HCT116 (cell line): ENCODE measurements around the gene IFT122. TPM values are rescaled to one million over a fixed set of nuclear protein-coding genes. Genes with fewer than 3 reads are reported as not detected.

Source experiments
- ATAC-seq: fragments of 200-7000 bp; cut with Tn5 transposase; 2 replicates; pipeline ENCODE4 v1.9.1; 2020; ENCODE audit warnings: mild to moderate bottlenecking, moderate library complexity
- BruUV-seq: library from RNA; stranded (reverse); fragments of 400-500 nt; replicated peaks from 2 replicates; lab custom pipeline; 2021; lab: Mats Ljungman, UMichigan
- CTCF ChIA-PET: fragments of 300-600 bp; sonication (Branson Sonifier 250); formaldehyde crosslinking; loops from one replicate; lab custom pipeline; 2021; ENCODE audit warnings: antibody characterized with exemption; lab: Charles Lee
- POLR2A ChIA-PET: fragments of 300-600, 350-600 bp; sonication (Branson Sonifier 250); formaldehyde crosslinking; loops from one replicate; lab custom pipeline; 2021; ENCODE audit warnings: antibody characterized with exemption; lab: Charles Lee
- RAD21 ChIA-PET, 2 experiments: fragments of 300-600 bp; sonication (Branson Sonifier 250); formaldehyde crosslinking; loops; one replicate each; lab custom pipeline; 2023; ENCODE audit warnings: low total read pairs in 2 of 2; ENCODE audit not compliant: uncharacterized antibody in 2 of 2, unreplicated experiment in 2 of 2, low non-redundant PET in 1 of 2; lab: Charles Lee
- DNase-seq: peaks from one replicate; pipeline ENCODE4 v3.0.0-alpha.2; 2010; ENCODE audit warnings: low read depth, low spot score
- H2AFZ ChIP-seq: fragments of 200-600 bp; shearing (Covaris generic), sonication (generic); 2 replicates; pipeline ENCODE4 v1.6.1; 2017; ENCODE audit warnings: low read depth, mixed run types, mixed read lengths, antibody characterized with exemption, low read length; ENCODE audit not compliant: poor library complexity, severe bottlenecking
- H3K27ac ChIP-seq: 2 replicates; pipeline ENCODE4 v1.5.1; 2012; ENCODE audit warnings: low read depth, low read length
- H3K27me3 ChIP-seq: fragments of 200-600 bp; sonication (generic); 2 replicates; pipeline ENCODE4 v1.6.1; 2016; ENCODE audit warnings: mixed run types, low read length, mixed read lengths; ENCODE audit not compliant: insufficient read depth
- H3K36me3 ChIP-seq, 2 experiments: fragments of 200-500 bp in 1 of 2; fragments of 200-600 bp in 1 of 2; sonication (Bioruptor generic) in 1 of 2; sonication (generic) in 1 of 2; 2 replicates each; pipeline versions ENCODE4 v1.5.1 to v1.6.1; 2014 to 2016; ENCODE audit warnings: low read length in 2 of 2, inconsistent platforms in 1 of 2, mixed read lengths in 1 of 2, mixed run types in 1 of 2; ENCODE audit not compliant: insufficient read depth in 2 of 2, control insufficient read depth in 1 of 2
- H3K4me1 ChIP-seq, 2 experiments: fragments of 200-600 bp in 1 of 2; sonication (generic) in 1 of 2; 2 replicates each; pipeline versions ENCODE4 v1.5.1 to v1.6.1; 2012 to 2017; ENCODE audit warnings: low read length in 2 of 2, inconsistent platforms in 1 of 2, mild to moderate bottlenecking in 1 of 2, mixed read lengths in 1 of 2, mixed run types in 1 of 2, moderate library complexity in 1 of 2; ENCODE audit not compliant: insufficient read depth in 2 of 2, control insufficient read depth in 1 of 2
- H3K4me2 ChIP-seq: fragments of 200-600 bp; sonication (generic); 2 replicates; pipeline ENCODE4 v1.6.1; 2017; ENCODE audit warnings: mixed run types, low read length, mixed read lengths
- H3K4me3 ChIP-seq, 2 experiments: fragments of 200-600 bp in 1 of 2; sonication (generic) in 1 of 2; replicated peaks in 1 of 2; 2 replicates each; pipeline ENCODE4 v1.5.1; 2011 to 2016; ENCODE audit warnings: low read length in 2 of 2, control low read depth in 1 of 2, low read depth in 1 of 2, mild to moderate bottlenecking in 1 of 2, mixed read lengths in 1 of 2, mixed run types in 1 of 2
- H3K79me2 ChIP-seq: fragments of 200-600 bp; sonication (generic); 2 replicates; pipeline ENCODE4 v1.6.1; 2017; ENCODE audit warnings: mild to moderate bottlenecking, mixed run types, low read length, moderate library complexity, mixed read lengths; ENCODE audit not compliant: insufficient read depth
- H3K9ac ChIP-seq: fragments of 200-600 bp; sonication (generic); 2 replicates; pipeline ENCODE4 v1.6.1; 2016; ENCODE audit warnings: low read length, mixed read lengths
- H3K9me2 ChIP-seq: fragments of 200-600 bp; sonication (generic), shearing (Covaris generic); 2 replicates; pipeline ENCODE4 v1.6.1; 2017; ENCODE audit warnings: mixed run types, mild to moderate bottlenecking, moderate library complexity; ENCODE audit not compliant: insufficient read depth
- H3K9me3 ChIP-seq, 2 experiments: fragments of 200-500 bp in 1 of 2; fragments of 200-600 bp in 1 of 2; sonication (Bioruptor generic) in 1 of 2; sonication (generic) in 1 of 2; 2 replicates each; pipeline ENCODE4 v1.6.1; 2014 to 2017; ENCODE audit warnings: low read length in 2 of 2, mixed read lengths in 2 of 2, inconsistent platforms in 1 of 2, low read depth in 1 of 2, mild to moderate bottlenecking in 1 of 2, mixed run types in 1 of 2, moderate library complexity in 1 of 2; ENCODE audit not compliant: control insufficient read depth in 1 of 2, insufficient read depth in 1 of 2
- H4K20me1 ChIP-seq: fragments of 200-600 bp; sonication (generic), shearing (Covaris generic); 2 replicates; pipeline ENCODE4 v1.6.1; 2017; ENCODE audit warnings: mixed run types, mild to moderate bottlenecking, moderate library complexity; ENCODE audit not compliant: insufficient read depth
- EZH2 ChIP-seq: fragments of 200-600 bp; sonication (generic); IDR thresholded peaks from 2 replicates; pipeline ENCODE4 v1.6.1; 2017; ENCODE audit warnings: antibody characterized with exemption, mixed run types
- EZH2phosphoT487 ChIP-seq: fragments of 200-600 bp; IDR thresholded peaks from 2 replicates; pipeline ENCODE4 v1.6.1; 2018; ENCODE audit warnings: antibody characterized with exemption, borderline replicate concordance
- JUND ChIP-seq: IDR thresholded peaks from 2 replicates; pipeline ENCODE4 v1.6.1; 2012
- MAX ChIP-seq: IDR thresholded peaks from 2 replicates; pipeline ENCODE4 v1.6.1; 2012
- POLR2A ChIP-seq: IDR thresholded peaks from 2 replicates; pipeline ENCODE4 v1.7.0; 2011; ENCODE audit warnings: borderline replicate concordance; ENCODE audit not compliant: insufficient read depth, insufficient read length; ENCODE audit errors: extremely low read depth
- RAD21 ChIP-seq: IDR thresholded peaks from 2 replicates; pipeline ENCODE4 v1.6.1; 2012; ENCODE audit warnings: low read depth, mild to moderate bottlenecking
- REST ChIP-seq: IDR thresholded peaks from 2 replicates; pipeline ENCODE4 v1.6.1; 2012; ENCODE audit warnings: low read depth
- SIN3A ChIP-seq: IDR thresholded peaks from 2 replicates; pipeline ENCODE4 v1.6.1; 2012; ENCODE audit warnings: low read depth
- SRF ChIP-seq: IDR thresholded peaks from 2 replicates; pipeline ENCODE4 v1.6.1; 2012; ENCODE audit warnings: low read depth
- TCF7L2 ChIP-seq: IDR thresholded peaks from 2 replicates; pipeline ENCODE4 v1.7.0; 2011; ENCODE audit warnings: borderline replicate concordance, inconsistent platforms; ENCODE audit not compliant: insufficient read depth, insufficient read length; ENCODE audit errors: extremely low read depth
- ZBTB33 ChIP-seq: IDR thresholded peaks from 2 replicates; pipeline ENCODE4 v1.6.1; 2011; ENCODE audit warnings: mild to moderate bottlenecking, low read length, moderate library complexity; ENCODE audit not compliant: insufficient replicate concordance; ENCODE audit errors: extremely low read depth
- ZNF274 ChIP-seq: fragments of 200-500 bp; sonication (Bioruptor generic); IDR thresholded peaks from 2 replicates; pipeline ENCODE4 v1.6.1; 2014; ENCODE audit warnings: mild to moderate bottlenecking, low read depth, low read length, inconsistent platforms
- intact Hi-C: fragments of 100-400 bp; cut with micrococcal nuclease; formaldehyde crosslinking; loops from 2 replicates; pipeline ENCODE4 v1.10.0; 2022
- total RNA-seq: library from RNA; stranded (reverse); gene quantifications from one replicate; pipeline ENCODE4 v1.2.1, GENCODE V29; 2021; ENCODE audit not compliant: unreplicated experiment

IFT122 gene
- total RNA-seq, 1 experiment from 2014 or later, result 21.4 TPM

GRCh38 chr3:129413687-129414506 lies 26.1 kb upstream of the IFT122 start:
- no peaks in the 10 kb centered on the region for H3K9me3 ChIP-seq
- no peak overlapping the region for H3K4me2 ChIP-seq
- DNase-seq (no peak), ATAC-seq (no peak)
- no peaks in the 10 kb centered on the region for H3K36me3 ChIP-seq
- no peaks in the 10 kb centered on the region for H3K9me2 ChIP-seq
- H3K9ac ChIP-seq, result no peak overlapping the region
- peaks cover 3% of the 10 kb centered on the region; the same call in 1 of the 2 replicates for H3K27me3 ChIP-seq
- H4K20me1 ChIP-seq, result no peaks in the 10 kb centered on the region
- no peaks in the 10 kb centered on the region for H3K79me2 ChIP-seq
- RAD21 ChIA-PET, result no interaction called here
- intact Hi-C loops, result no loop called here
- no peak overlapping the region for H3K4me3 ChIP-seq
- CTCF ChIA-PET, result interaction anchor here (1.1 kb wide), 1 partner anchor 692 kb away, joined by 3 read pairs; no protein-coding TSS in a partner anchor
- BruUV-seq, result no TSS peak
- POLR2A ChIA-PET, result interaction anchor here (1.1 kb wide), 1 partner anchor 14 kb away, joined by 4 read pairs; no protein-coding TSS in a partner anchor
- peaks cover 0 to 5% of the 10 kb centered on the region in 2 experiments; a peak in 1 of 4 replicates for H3K4me1 ChIP-seq
- TF ChIP-seq JUND, result 0 out of 2 replicates have a peak, but pooled peaks have one; percentile 8
- TF ChIP-seq ZNF274, result no peak
- no peak for TF ChIP-seq RAD21
- TF ChIP-seq EZH2phosphoT487, result no peak
- TF ChIP-seq SRF, result no peak
- TF ChIP-seq TCF7L2, result no peak
- no peak overlapping the region for H2AFZ ChIP-seq
- H3K27ac ChIP-seq, result no peak overlapping the region

GRCh38 chr3:129415378-129415777 lies 24.6 kb upstream of the IFT122 start:
- no peak overlapping the region for H3K4me2 ChIP-seq
- no peaks in the 10 kb centered on the region for H3K36me3 ChIP-seq
- DNase-seq (no peak), ATAC-seq (no peak)
- no peak overlapping the region for H3K4me3 ChIP-seq
- no peaks in the 10 kb centered on the region for H3K79me2 ChIP-seq
- ChIA-PET RAD21 (no interaction called here), CTCF (no interaction called here), POLR2A (interaction anchor here (1.1 kb wide), 1 partner anchor 15 kb away, joined by 4 read pairs; no protein-coding TSS in a partner anchor)
- peaks cover 3% of the 10 kb centered on the region; the same call in 1 of the 2 replicates for H3K27me3 ChIP-seq
- no peaks in the 10 kb centered on the region for H4K20me1 ChIP-seq
- no peak overlapping the region for H2AFZ ChIP-seq
- H3K9me2 ChIP-seq, result no peaks in the 10 kb centered on the region
- no peak overlapping the region for H3K9ac ChIP-seq
- H3K4me1 ChIP-seq, result peaks cover 0 to 5% of the 10 kb centered on the region in 2 experiments; a peak in 1 of 4 replicates
- intact Hi-C loops, result no loop called here
- no peaks in the 10 kb centered on the region for H3K9me3 ChIP-seq
- H3K27ac ChIP-seq, result no peak overlapping the region
- BruUV-seq, result no TSS peak
- TF ChIP-seq EZH2phosphoT487, result no peak
- TF ChIP-seq MAX, result no peak
- no peak for TF ChIP-seq POLR2A
- TF ChIP-seq EZH2, result no peak
- TF ChIP-seq ZBTB33, result no peak
- TF ChIP-seq REST, result no peak
- TF ChIP-seq TCF7L2, result no peak
- TF ChIP-seq SIN3A, result no peak
